K562 (cell line): Measurements from ENCODE around the gene KCNA4. TPM values are rescaled to one million over a fixed set of nuclear protein-coding genes. Genes with fewer than 3 reads are reported as not detected.

Experiments used
- ATAC-seq: fragments of 200-7000 bp; cut with Tn5 transposase; 3 replicates; pipeline ENCODE4 v1.9.1; 2020; ENCODE audit warnings: moderate library complexity
- BruUV-seq: library from RNA; stranded (reverse); fragments of 400-500 nt; replicated peaks from 2 replicates; lab custom pipeline; 2021; lab: Mats Ljungman, UMichigan
- CTCF ChIA-PET: fragments of 300-600 bp; formaldehyde crosslinking; extraction: SDS; loops from one replicate; lab custom pipeline; 2021; ENCODE audit warnings: low intra/inter-chr PET ratio; lab: Yijun Ruan, JAX
- POLR2A ChIA-PET: fragments of 300-600, 350-650 bp; sonication (Branson Sonifier 250); formaldehyde crosslinking; extraction: SDS; loops from one replicate; lab custom pipeline; 2021; ENCODE audit warnings: antibody characterized with exemption, inconsistent platforms; lab: Yijun Ruan, JAX
- DNase-seq, 4 experiments: peaks; one replicate each; pipeline versions ENCODE4 v3.0.0 to v3.0.0-alpha.2; 2011 to 2018; ENCODE audit warnings: low spot score in 3 of 4, mixed read lengths in 3 of 4; ENCODE audit errors: extremely low read depth in 1 of 4
- FAIRE-seq: peaks from 2 replicates; lab custom pipeline; 2011; peaks lifted over from hg19 to GRCh38; lab: Jason Lieb, UNC
- H2AFZ ChIP-seq: 2 replicates; pipeline ENCODE4 v1.6.0; 2011; ENCODE audit warnings: low read depth, low read length, control low read depth, inconsistent platforms
- H3K27ac ChIP-seq: fragments of 200-600 bp; 3 replicates; pipeline ENCODE4 v1.8.0; 2011; ENCODE audit warnings: low read depth, mild to moderate bottlenecking, control low read depth, inconsistent platforms, low read length, moderate library complexity, mixed read lengths; ENCODE audit errors: extremely low read depth
- H3K27me3 ChIP-seq, 2 experiments: fragments of 300-600 bp in 1 of 2; 2 replicates in 1 of 2; 3 replicates in 1 of 2; pipeline versions ENCODE4 v1.6.0 to v1.8.0; 2011; ENCODE audit warnings: inconsistent platforms in 2 of 2, low read length in 2 of 2, mild to moderate bottlenecking in 1 of 2, mixed read lengths in 1 of 2, moderate library complexity in 1 of 2; ENCODE audit not compliant: control insufficient read depth in 2 of 2, insufficient read depth in 2 of 2
- H3K36me3 ChIP-seq: fragments of 300-600 bp; 3 replicates; pipeline ENCODE4 v1.8.0; 2011; ENCODE audit warnings: mild to moderate bottlenecking, low read length, inconsistent platforms; ENCODE audit not compliant: control insufficient read depth, insufficient read depth
- H3K4me1 ChIP-seq, 2 experiments: fragments of 200-600 bp in 1 of 2; replicated peaks in 1 of 2; 2 replicates in 1 of 2; 3 replicates in 1 of 2; pipeline versions ENCODE4 v1.5.1 to v1.8.0; 2011; ENCODE audit warnings: inconsistent platforms in 2 of 2, low read length in 2 of 2, mild to moderate bottlenecking in 1 of 2, mixed read lengths in 1 of 2, moderate library complexity in 1 of 2; ENCODE audit not compliant: control insufficient read depth in 2 of 2, insufficient read depth in 2 of 2
- H3K4me2 ChIP-seq: 2 replicates; pipeline ENCODE4 v1.6.1; 2011; ENCODE audit warnings: low read length, control low read depth, inconsistent platforms, mixed read lengths; ENCODE audit not compliant: insufficient read depth
- H3K4me3 ChIP-seq: fragments of 200-600 bp; sonication (generic), shearing (Covaris generic); 2 replicates; pipeline ENCODE4 v1.5.1; 2016; ENCODE audit warnings: control low read depth, inconsistent platforms
- H3K79me2 ChIP-seq: fragments of 200-600 bp; 3 replicates; pipeline ENCODE4 v1.8.0; 2011; ENCODE audit warnings: low read length, inconsistent platforms; ENCODE audit not compliant: control insufficient read depth, insufficient read depth
- H3K9ac ChIP-seq, 2 experiments: 2 replicates each; pipeline versions ENCODE4 v1.6.0 to v1.6.1; 2011; ENCODE audit warnings: low read depth in 2 of 2, low read length in 2 of 2, control low read depth in 1 of 2, inconsistent platforms in 1 of 2, mild to moderate bottlenecking in 1 of 2, mixed read lengths in 1 of 2; ENCODE audit not compliant: insufficient read depth in 1 of 2
- H3K9me1 ChIP-seq: one replicate; pipeline ENCODE4 v1.6.0; 2011; ENCODE audit warnings: inconsistent platforms, mild to moderate bottlenecking, low read length, moderate library complexity; ENCODE audit not compliant: control insufficient read depth, insufficient read depth
- H3K9me3 ChIP-seq: replicated peaks from 2 replicates; pipeline ENCODE4 v1.5.1; 2011; ENCODE audit warnings: low read depth, low read length, inconsistent platforms; ENCODE audit not compliant: control insufficient read depth, insufficient read depth
- H4K20me1 ChIP-seq: replicated peaks from 2 replicates; pipeline ENCODE4 v1.6.1; 2011; ENCODE audit warnings: low read length, inconsistent platforms, mixed read lengths; ENCODE audit not compliant: control insufficient read depth, insufficient read depth
- CBFA2T3 ChIP-seq: fragments of 450-650 bp; IDR thresholded peaks from 2 replicates; pipeline ENCODE4 v1.6.1; 2017
- CREB3L1 ChIP-seq: fragments of 450-650 bp; IDR thresholded peaks from 2 replicates; pipeline ENCODE4 v1.6.1; 2014; ENCODE audit warnings: low read depth, mild to moderate bottlenecking, moderate library complexity, borderline replicate concordance
- FUS ChIP-seq: fragments of 200-400 bp; formaldehyde crosslinking; optimal IDR thresholded peaks from 2 replicates; pipeline ENCODE3; 2017; ENCODE audit warnings: low read depth, low read length
- JUN ChIP-seq, 2 experiments: sonication (generic) in 1 of 2; formaldehyde crosslinking in 1 of 2; IDR thresholded peaks; 2 replicates each; pipeline versions ENCODE4 v1.6.1 to v1.8.0; 2012 to 2022; ENCODE audit warnings: borderline replicate concordance in 2 of 2, mild to moderate bottlenecking in 2 of 2, improper control_type of control experiment in 1 of 2, low read depth in 1 of 2, low read length in 1 of 2, missing genetic modification reagents in 1 of 2
- NBN ChIP-seq: fragments of 450-650 bp; IDR thresholded peaks from 2 replicates; pipeline ENCODE4 v1.6.1; 2016; ENCODE audit warnings: low read depth, mild to moderate bottlenecking
- NR0B1 ChIP-seq: fragments of 450-650 bp; IDR thresholded peaks from one replicate; pipeline ENCODE4 v1.6.1; 2018; ENCODE audit warnings: mild to moderate bottlenecking, moderate library complexity; ENCODE audit not compliant: partially characterized antibody
- PCBP1 ChIP-seq: fragments of 200-400 bp; formaldehyde crosslinking; IDR thresholded peaks from 2 replicates; pipeline ENCODE4 v1.6.1; 2018; ENCODE audit warnings: mild to moderate bottlenecking, low read depth, low read length; ENCODE audit not compliant: poor library complexity, severe bottlenecking
- SOX6 ChIP-seq: fragments of 450-650 bp; IDR thresholded peaks from 2 replicates; pipeline ENCODE4 v1.6.1; 2014; ENCODE audit warnings: mild to moderate bottlenecking
- TBP ChIP-seq: optimal IDR thresholded peaks from 2 replicates; pipeline ENCODE3; 2011; ENCODE audit warnings: low read depth, low read length, improper control_type of control experiment
- ZFP1 ChIP-seq: fragments of 450-650 bp; formaldehyde crosslinking; IDR thresholded peaks from 2 replicates; pipeline ENCODE4 v1.4.0; 2020; ENCODE audit warnings: mild to moderate bottlenecking, mixed read lengths
- ZNF121 ChIP-seq: sonication (generic); formaldehyde crosslinking; conservative IDR thresholded peaks from 2 replicates; pipeline ENCODE4 v1.8.0; 2022; ENCODE audit warnings: missing genetic modification reagents
- ZNF165 ChIP-seq: fragments of 250-450 bp; sonication (Bioruptor Pico); IDR thresholded peaks from 2 replicates; pipeline ENCODE4 v1.4.0; 2020; ENCODE audit warnings: borderline replicate concordance
- WGBS: fragments of 100-300 bp; shearing (Covaris generic); methylation state at CpG from one replicate; pipeline ENCODE4 v1.1.6; 2016; ENCODE audit warnings: low coverage, mixed read lengths; ENCODE audit not compliant: insufficient coverage; ENCODE audit errors: missing lambda C conversion rate; 5-methylcytosine and 5-hydroxymethylcytosine counted together
- in situ Hi-C: fragments of 300-500 bp; cut with MboI; formaldehyde crosslinking; loops from 4 replicates; pipeline ENCODE4 v1.15.0; 2018; ENCODE audit warnings: inconsistent platforms, mixed read lengths
- intact Hi-C: fragments of 100-400 bp; cut with micrococcal nuclease; formaldehyde crosslinking; loops from 2 replicates; pipeline ENCODE4 v1.14.2; 2022
- polyA plus RNA-seq, 8 experiments: library from polyadenylated mRNA; depleted of rRNA in 4 of 8; stranded (reverse) in 5 of 8; unstranded in 3 of 8; fragments of >200 nt; fragmentation: Nextera tagmentation in 2 of 8; fragmentation: Illumina TruSeq in 1 of 8; extraction: Ambion mirVana in 2 of 8; extraction: Trizol in 1 of 8; gene quantifications; 2 replicates each; pipeline versions ENCODE4 v1.2.1 to v1.2.3, GENCODE V29; 2011 to 2014; ENCODE audit warnings: inconsistent platforms in 1 of 8, missing spikeins in 1 of 8
- total RNA-seq, 7 experiments: library from RNA; depleted of rRNA in 6 of 7; stranded (reverse); fragments of >200 nt in 6 of 7; fragmentation: Illumina TruSeq in 2 of 7; extraction: Trizol in 2 of 7; gene quantifications; 2 replicates each; pipeline versions ENCODE4 v1.2.1 to v1.2.3, GENCODE V29; 2011 to 2021; ENCODE audit warnings: low replicate concordance in 1 of 7
- TF ChIP-seq, protein P1 (sequence below): fragments of 450-650 bp; IDR thresholded peaks from 2 replicates; pipeline ENCODE4 v1.6.1; 2016; ENCODE audit warnings: missing biosample characterization, missing genetic modification characterization
- TF ChIP-seq, protein P2 (sequence below): fragments of 450-650 bp; IDR thresholded peaks from 2 replicates; pipeline ENCODE4 v1.6.1; 2016

Gene KCNA4
- total and polyA plus RNA-seq, 9 of the 15 experiments (the other 6 are each of a cell fraction or from before 2014, with no cell fraction given): not detected

DNA sequence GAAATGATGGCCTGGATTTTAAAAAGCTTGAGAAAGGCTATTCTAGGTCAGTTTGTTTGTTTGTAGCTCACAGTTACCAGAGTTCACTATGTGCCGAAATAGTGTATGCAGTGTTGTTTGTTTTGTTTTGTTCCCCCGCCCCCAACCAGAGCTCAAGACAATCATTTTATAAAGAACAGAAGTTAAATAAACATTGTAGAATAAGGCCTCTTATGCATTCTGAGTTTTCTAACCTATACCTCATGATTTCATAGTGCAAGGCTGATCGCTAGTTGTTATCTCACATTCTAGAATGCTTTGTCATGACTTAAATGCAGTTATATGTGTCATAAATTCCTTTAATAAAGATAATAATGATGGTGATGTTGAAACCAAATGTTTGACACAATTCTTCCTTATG is 7.8 kb downstream of the KCNA4 start:
- DNase-seq (no peak), FAIRE-seq (no peak)
- no peak overlapping the region for H3K4me2 ChIP-seq
- H3K9me3 ChIP-seq: no peaks in the 10 kb centered on the region
- H3K4me1 ChIP-seq: no peaks in the 10 kb centered on the region
- no peaks in the 10 kb centered on the region for H3K9me1 ChIP-seq
- BruUV-seq: no TSS peak
- intact Hi-C loops (no loop called here), in situ Hi-C loops (no loop called here)
- H3K79me2 ChIP-seq: no peaks in the 10 kb centered on the region
- H3K27ac ChIP-seq: no peak overlapping the region
- no peaks in the 10 kb centered on the region for H3K36me3 ChIP-seq
- H3K4me3 ChIP-seq: no peak overlapping the region
- H2AFZ ChIP-seq: no peak overlapping the region
- POLR2A ChIA-PET: no interaction called here
- H3K9ac ChIP-seq: no peak overlapping the region
- H3K27me3 ChIP-seq: no peaks in the 10 kb centered on the region
- H4K20me1 ChIP-seq: no peaks in the 10 kb centered on the region
- CTCF ChIA-PET: no interaction called here
- TF ChIP-seq PCBP1 (no peak), ZNF165 (no peak), FUS (no peak), NR0B1 (no peak), NBN (no peak), ZFP1 (no peak), JUN (IDR thresholded peaks at IDR 0.05; ENCODE audit: borderline replicate concordance, low read depth, low read length) (no peak), JUN (CRISPR knock-in tag; IDR thresholded peaks at IDR 0.05; ENCODE audit: borderline replicate concordance) (no peak), ZNF121 (CRISPR knock-in tag) (no peak), SOX6 (no peak), CBFA2T3 (no peak), TBP (no peak), CREB3L1 (no peak)
- TF ChIP-seq, protein P1, sequence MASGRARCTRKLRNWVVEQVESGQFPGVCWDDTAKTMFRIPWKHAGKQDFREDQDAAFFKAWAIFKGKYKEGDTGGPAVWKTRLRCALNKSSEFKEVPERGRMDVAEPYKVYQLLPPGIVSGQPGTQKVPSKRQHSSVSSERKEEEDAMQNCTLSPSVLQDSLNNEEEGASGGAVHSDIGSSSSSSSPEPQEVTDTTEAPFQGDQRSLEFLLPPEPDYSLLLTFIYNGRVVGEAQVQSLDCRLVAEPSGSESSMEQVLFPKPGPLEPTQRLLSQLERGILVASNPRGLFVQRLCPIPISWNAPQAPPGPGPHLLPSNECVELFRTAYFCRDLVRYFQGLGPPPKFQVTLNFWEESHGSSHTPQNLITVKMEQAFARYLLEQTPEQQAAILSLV: no peak
- TF ChIP-seq, protein P2, sequence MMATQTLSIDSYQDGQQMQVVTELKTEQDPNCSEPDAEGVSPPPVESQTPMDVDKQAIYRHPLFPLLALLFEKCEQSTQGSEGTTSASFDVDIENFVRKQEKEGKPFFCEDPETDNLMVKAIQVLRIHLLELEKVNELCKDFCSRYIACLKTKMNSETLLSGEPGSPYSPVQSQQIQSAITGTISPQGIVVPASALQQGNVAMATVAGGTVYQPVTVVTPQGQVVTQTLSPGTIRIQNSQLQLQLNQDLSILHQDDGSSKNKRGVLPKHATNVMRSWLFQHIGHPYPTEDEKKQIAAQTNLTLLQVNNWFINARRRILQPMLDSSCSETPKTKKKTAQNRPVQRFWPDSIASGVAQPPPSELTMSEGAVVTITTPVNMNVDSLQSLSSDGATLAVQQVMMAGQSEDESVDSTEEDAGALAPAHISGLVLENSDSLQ: no peak
- TF ChIP-seq, all 486 proteins: peak for 0
- WGBS: 2% methylated on average over 3 of the region's 3 CpGs
- ATAC-seq: no peak
